Fibroblast of lung (primary cell): ENCODE results near the gene LRCH4.

Experiments used
- CTCF ChIP-seq, 2 donors: IDR thresholded peaks in 1 of 2; conservative IDR thresholded peaks in 1 of 2; 1 replicate in 1 of 2; 2 replicates in 1 of 2; pipeline ENCODE4 v1.5.1; 2011 to 2012; ENCODE audit warnings: low read length in 2 of 2, control low read depth in 1 of 2, inconsistent platforms in 1 of 2, low read depth in 1 of 2, mild to moderate bottlenecking in 1 of 2
- EZH2 ChIP-seq: IDR thresholded peaks from 2 replicates; pipeline ENCODE4 v1.5.1; 2012; ENCODE audit warnings: low read length, control low read depth, mild to moderate bottlenecking; ENCODE audit errors: missing control alignments

GRCh38 chr7:100582041-100582579 lies 3.8 kb downstream of the LRCH4 start:
- TF ChIP-seq EZH2 (no peak), CTCF (conservative IDR thresholded peaks at IDR 0.05 in 1 of 2, IDR thresholded peaks at IDR 0.05 in 1 of 2; ENCODE audit: low read depth in 1 of 2, low read length in 2 of 2) (no peak)
